ENCODE data around the gene TMEM37. TPM values are rescaled to one million over a fixed set of nuclear protein-coding genes. Genes with fewer than 3 reads are reported as not detected.

TMEM37 gene
- total RNA-seq, 2 experiments from 2014 or later: not detected

DNA sequence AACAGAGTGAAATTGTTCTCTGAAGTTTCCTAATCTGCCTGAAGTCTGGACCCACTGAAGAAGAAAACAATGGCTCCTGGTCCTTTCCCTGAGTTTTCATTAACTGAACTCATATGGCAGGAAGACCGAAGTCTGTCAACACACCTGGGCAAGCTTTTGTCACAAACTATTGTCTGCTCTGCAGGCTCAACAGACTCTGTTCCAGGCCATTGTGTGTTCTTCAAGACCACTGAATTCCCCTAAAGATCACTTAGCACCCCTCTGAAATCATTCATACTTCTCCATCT, 6.6 kb upstream of the TMEM37 start:
- DNase-seq (no peak), ATAC-seq (ENCODE audit: poor library complexity) (no peak)
- H3K27ac Mint-ChIP-seq: no peak overlapping the region
- no peak overlapping the region for H3K4me3 Mint-ChIP-seq
- Histone ChIP-seq H3K4me1 (ENCODE audit: insufficient read depth, low read length) (no peaks in the 10 kb centered on the region), H3K4me3 (ENCODE audit: low read length) (no peak overlapping the region), H3K27me3 (ENCODE audit: control insufficient read depth in 1 of 2, insufficient read depth in 2 of 2, low read length in 2 of 2) (peaks cover 21 to 22% of the 10 kb centered on the region in 2 experiments), H3K27ac (ENCODE audit: low read depth in 1 of 2, low read length in 2 of 2) (no peak overlapping the region), H3K36me3 (ENCODE audit: insufficient read depth, low read length) (no peaks in the 10 kb centered on the region), H3K9me3 (ENCODE audit: control insufficient read depth in 1 of 2, insufficient read depth in 1 of 2, low read length in 2 of 2) (peaks cover 0 to 3% of the 10 kb centered on the region in 2 experiments)
- no peaks in the 10 kb centered on the region for H3K4me1 Mint-ChIP-seq (ENCODE audit: low read depth)
- no peaks in the 10 kb centered on the region for H3K36me3 Mint-ChIP-seq (ENCODE audit: low read depth)
- TF ChIP-seq CTCF (IDR thresholded peaks at IDR 0.05): no peak
- ChIA-PET POLR2A (no interaction called here), CTCF (no interaction called here)
- H3K27me3 Mint-ChIP-seq: peaks cover 77% of the 10 kb centered on the region
- H3K9me3 Mint-ChIP-seq: peaks cover 5% of the 10 kb centered on the region
- intact Hi-C loops (cut with DNase I, micrococcal nuclease): no loop called here

- intact Hi-C loops (cut with DNase I, micrococcal nuclease): no loop called here
- H3K27ac Mint-ChIP-seq: no peak overlapping the region
- H3K9me3 ChIP-seq (ENCODE audit: control insufficient read depth in 1 of 2, insufficient read depth in 1 of 2, low read length in 2 of 2): peaks cover 0 to 3% of the 10 kb centered on the region in 2 experiments
- no peaks in the 10 kb centered on the region for H3K36me3 ChIP-seq (ENCODE audit: insufficient read depth, low read length)
- H3K9me3 Mint-ChIP-seq: peaks cover 5% of the 10 kb centered on the region
- POLR2A ChIA-PET: no interaction called here
- no peak for TF ChIP-seq CTCF (IDR thresholded peaks at IDR 0.05)
- no peaks in the 10 kb centered on the region for H3K4me1 ChIP-seq (ENCODE audit: insufficient read depth, low read length)
- H3K27me3 ChIP-seq (ENCODE audit: control insufficient read depth in 1 of 2, insufficient read depth in 2 of 2, low read length in 2 of 2): peaks cover 26% of the 10 kb centered on the region in 2 experiments
- ATAC-seq (ENCODE audit: poor library complexity): no peak
- CTCF ChIA-PET: no interaction called here
- no peak for DNase-seq
- H3K36me3 Mint-ChIP-seq (ENCODE audit: low read depth): no peaks in the 10 kb centered on the region
- H3K4me3 Mint-ChIP-seq: no peak overlapping the region
- H3K4me1 Mint-ChIP-seq (ENCODE audit: low read depth): no peaks in the 10 kb centered on the region
- peaks cover 81% of the 10 kb centered on the region for H3K27me3 Mint-ChIP-seq
- no peak overlapping the region for H3K4me3 ChIP-seq (ENCODE audit: low read length)
- no peak overlapping the region for H3K27ac ChIP-seq (ENCODE audit: low read depth in 1 of 2, low read length in 2 of 2)
Observed at GRCh38 chr2:119425620-119426395, 5.8 kb upstream of the TMEM37 start.

- no peaks in the 10 kb centered on the region for H3K4me1 Mint-ChIP-seq (ENCODE audit: low read depth)
Observed at GRCh38 chr2:119426396-119426675, 5.3 kb upstream of the TMEM37 start.

More at GRCh38 chr2:119426396-119426675, 5.3 kb upstream of the TMEM37 start:
- Histone ChIP-seq H3K4me1 (ENCODE audit: insufficient read depth, low read length) (peaks cover 1% of the 10 kb centered on the region), H3K27ac (ENCODE audit: low read depth in 1 of 2, low read length in 2 of 2) (no peak overlapping the region), H3K27me3 (ENCODE audit: control insufficient read depth in 1 of 2, insufficient read depth in 2 of 2, low read length in 2 of 2) (peaks cover 23% of the 10 kb centered on the region in 2 experiments), H3K9me3 (ENCODE audit: control insufficient read depth in 1 of 2, insufficient read depth in 1 of 2, low read length in 2 of 2) (peaks cover 0 to under 1% of the 10 kb centered on the region in 2 experiments), H3K4me3 (ENCODE audit: low read length) (no peak overlapping the region), H3K36me3 (ENCODE audit: insufficient read depth, low read length) (no peaks in the 10 kb centered on the region)
- CTCF ChIA-PET: no interaction called here
- DNase-seq (no peak), ATAC-seq (ENCODE audit: poor library complexity) (no peak)
- TF ChIP-seq CTCF (IDR thresholded peaks at IDR 0.05): no peak
- no peak overlapping the region for H3K27ac Mint-ChIP-seq
- peaks cover 86% of the 10 kb centered on the region for H3K27me3 Mint-ChIP-seq
- H3K4me3 Mint-ChIP-seq: no peak overlapping the region
- H3K36me3 Mint-ChIP-seq (ENCODE audit: low read depth): no peaks in the 10 kb centered on the region
- intact Hi-C loops (cut with DNase I, micrococcal nuclease): no loop called here
- peaks cover 5% of the 10 kb centered on the region for H3K9me3 Mint-ChIP-seq
- POLR2A ChIA-PET: no interaction called here
